Thyroid gland (tissue), 4 donors: ENCODE data around the gene KRT24. TPM values are rescaled to one million over a fixed set of nuclear protein-coding genes. Genes with fewer than 3 reads are reported as not detected.
"Not testable (repeated sequence)": the region's sequence is repeated elsewhere in the genome, so short reads cannot be mapped to it uniquely, and the experiment has no call there.

ENCODE experiments used
- DNase-seq, 2 donors: peaks; one replicate each; pipeline ENCODE4 v3.0.0-alpha.2; 2019
- H3K27ac ChIP-seq, 3 donors: fragments of 200-600 bp; sonication (generic); 1 replicate in 2 of 3; 2 replicates in 1 of 3; pipeline ENCODE4 v1.5.1; 2016 to 2019; ENCODE audit warnings: mild to moderate bottlenecking in 1 of 3, moderate library complexity in 1 of 3
- H3K27me3 ChIP-seq: fragments of 200-600 bp; sonication (generic); one replicate; pipeline ENCODE4 v1.5.1; 2019
- H3K36me3 ChIP-seq, 2 donors: fragments of 200-600 bp; sonication (generic); one replicate each; pipeline ENCODE4 v1.5.1; 2016 to 2019
- H3K4me1 ChIP-seq, 2 donors: fragments of 200-600 bp; sonication (generic); one replicate each; pipeline ENCODE4 v1.5.1; 2017 to 2019
- H3K4me3 ChIP-seq, 3 donors: fragments of 200-600 bp; sonication (generic); replicated peaks in 1 of 3; 1 replicate in 2 of 3; 2 replicates in 1 of 3; pipeline ENCODE4 v1.5.1; 2016; ENCODE audit warnings: mild to moderate bottlenecking in 1 of 3
- H3K9me3 ChIP-seq: fragments of 200-600 bp; sonication (generic); one replicate; pipeline ENCODE4 v1.5.1; 2017
- CTCF ChIP-seq, 6 experiments: fragments of 200-600 bp in 3 of 6; fragments of 450-650 bp in 3 of 6; sonication (generic) in 3 of 6; IDR thresholded peaks; one replicate each; pipeline ENCODE4 v1.5.1; 2016 to 2019; ENCODE audit warnings: antibody characterized with exemption in 6 of 6, mild to moderate bottlenecking in 2 of 6, inconsistent platforms in 1 of 6, moderate library complexity in 1 of 6
- POLR2A ChIP-seq, 2 donors: fragments of 450-650 bp; IDR thresholded peaks; one replicate each; pipeline ENCODE4 v1.6.1; 2017; ENCODE audit warnings: antibody characterized with exemption in 2 of 2, mild to moderate bottlenecking in 2 of 2, moderate library complexity in 1 of 2
- WGBS, 2 donors: methylation state at CpG; one replicate each; pipeline ENCODE4 v1.1.5; 2017; 5-methylcytosine and 5-hydroxymethylcytosine counted together
- intact Hi-C: fragments of 100-400 bp; cut with DNase I; formaldehyde crosslinking; loops from one replicate; pipeline ENCODE4 v1.15.1; 2023
- total RNA-seq, 4 donors: library from RNA; depleted of rRNA; stranded (reverse); fragments of >200 nt; gene quantifications; one replicate each; pipeline ENCODE4 v1.2.3, GENCODE V29; 2016

Gene KRT24
- total RNA-seq = not detected

DNA sequence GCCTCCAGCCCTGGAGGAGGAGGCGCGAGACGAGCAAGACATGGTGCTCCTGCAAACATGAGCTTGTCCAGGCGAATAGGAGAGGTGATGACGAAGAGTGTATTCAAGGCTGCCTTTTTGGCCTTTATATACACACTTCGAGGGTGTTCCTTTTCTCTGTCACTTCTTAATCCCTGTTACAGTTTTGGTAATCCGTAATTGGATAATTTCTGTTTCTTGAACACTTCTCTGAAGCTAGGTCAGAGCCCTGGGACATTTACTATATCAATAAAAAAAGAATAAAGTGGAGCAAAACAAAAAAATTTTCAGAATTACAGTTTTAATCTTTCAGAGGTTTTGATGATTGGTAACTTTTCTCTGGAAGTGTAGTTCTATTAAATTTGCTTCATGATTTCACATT, at the start of gene KRT24:
Gene KRT24, minus strand, starts transcription at position 101 of the 400 bp plus-strand sequence. Its CDS starts 59 bp downstream, at position 42.
- Histone ChIP-seq H3K9me3 (no peaks in the 10 kb centered on the region), H3K36me3 (no peaks in the 10 kb centered on the region), H3K27me3 (no peaks in the 10 kb centered on the region), H3K27ac (no peak within 1 kb of the TSS), H3K4me1 (peaks cover 0 to 7% of the 10 kb centered on the region in 2 donors), H3K4me3 (no peak within 1 kb of the TSS)
- no peak for DNase-seq
- TF ChIP-seq CTCF (IDR thresholded peaks at IDR 0.05) (no peak), POLR2A (IDR thresholded peaks at IDR 0.05) (no peak)
- WGBS, 2 donors = 78 to 85% methylated on average over 7 of the region's 7 CpGs
- intact Hi-C loops = no loop called here

GRCh38 chr17:40751065-40751464, 47.5 kb upstream of the KRT24 start:
- 76 to 80% methylated on average over 14 of the region's 14 CpGs for WGBS, 2 donors
- TF ChIP-seq POLR2A (IDR thresholded peaks at IDR 0.05) (no peak), CTCF (IDR thresholded peaks at IDR 0.05) (no peak)
- Histone ChIP-seq H3K36me3 (no peaks in the 10 kb centered on the region), H3K9me3 (no peaks in the 10 kb centered on the region), H3K27me3 (no peaks in the 10 kb centered on the region), H3K4me3 (no peak overlapping the region), H3K4me1 (no peaks in the 10 kb centered on the region), H3K27ac (no peak overlapping the region)
- intact Hi-C loops = no loop called here
- DNase-seq = no peak

- 60 to 61% methylated on average over 6 of the region's 6 CpGs for WGBS, 2 donors
- Histone ChIP-seq H3K4me3 (no peak overlapping the region), H3K27me3 (no peaks in the 10 kb centered on the region), H3K27ac (no peak overlapping the region), H3K4me1 (no peaks in the 10 kb centered on the region), H3K9me3 (no peaks in the 10 kb centered on the region), H3K36me3 (no peaks in the 10 kb centered on the region)
- DNase-seq = no peak
- no peak for TF ChIP-seq POLR2A (IDR thresholded peaks at IDR 0.05)
- no peak for TF ChIP-seq CTCF (IDR thresholded peaks at IDR 0.05)
- intact Hi-C loops = no loop called here
These were observed 46.8 kb upstream of the KRT24 start for GRCh38 chr17:40750391-40750790.

DNA sequence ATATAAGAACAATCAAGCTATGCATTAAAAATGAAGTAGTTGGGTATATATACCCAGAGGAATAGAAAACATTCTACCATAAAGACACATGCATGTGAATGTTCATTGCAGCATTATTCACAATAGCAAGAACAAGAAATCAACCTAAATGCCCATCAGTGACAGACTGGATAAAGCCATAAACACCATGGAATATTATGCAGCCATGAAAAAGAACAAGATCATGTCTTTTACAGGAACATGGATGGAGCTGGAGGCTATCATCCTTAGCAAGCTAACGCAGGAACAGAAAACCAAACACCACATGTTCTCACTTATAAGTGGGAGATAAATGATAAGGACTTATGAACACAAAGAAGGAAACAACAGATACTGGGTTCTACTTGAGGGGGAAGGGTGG, 45.1 kb upstream of the KRT24 start:
- intact Hi-C loops, H3K9me3 ChIP-seq, H3K36me3 ChIP-seq, DNase-seq, H3K27ac ChIP-seq, H3K4me1 ChIP-seq, H3K4me3 ChIP-seq, H3K27me3 ChIP-seq: not testable (repeated sequence)
- 79 to 81% methylated on average over 1 of the region's 1 CpG for WGBS, 2 donors

- Histone ChIP-seq H3K27me3 (no peaks in the 10 kb centered on the region), H3K4me1 (no peaks in the 10 kb centered on the region), H3K27ac (no peak overlapping the region), H3K9me3 (no peaks in the 10 kb centered on the region), H3K36me3 (no peaks in the 10 kb centered on the region), H3K4me3 (no peak overlapping the region)
- 55 to 78% methylated on average over 4 of the region's 4 CpGs for WGBS, 2 donors
- DNase-seq = no peak
- intact Hi-C loops = no loop called here
- TF ChIP-seq POLR2A (IDR thresholded peaks at IDR 0.05) (no peak), CTCF (IDR thresholded peaks at IDR 0.05) (no peak)
These were observed 35.0 kb upstream of the KRT24 start for GRCh38 chr17:40738553-40738952.

- DNase-seq = no peak
- H3K27ac ChIP-seq = no peak overlapping the region
- H3K4me1 ChIP-seq = no peaks in the 10 kb centered on the region
- no peaks in the 10 kb centered on the region for H3K9me3 ChIP-seq
- H3K27me3 ChIP-seq = no peaks in the 10 kb centered on the region
- H3K36me3 ChIP-seq = no peaks in the 10 kb centered on the region
- intact Hi-C loops = no loop called here
- no peak overlapping the region for H3K4me3 ChIP-seq
- no peak for TF ChIP-seq CTCF (IDR thresholded peaks at IDR 0.05)
- no peak for TF ChIP-seq POLR2A (IDR thresholded peaks at IDR 0.05)
- 90 to 96% methylated on average over 1 of the region's 1 CpG for WGBS, 2 donors
These were observed 31.5 kb upstream of the KRT24 start for GRCh38 chr17:40735016-40735415.
